Left renal cortex interstitium (tissue), 4 donors: ENCODE measurements around the gene PHGDH. TPM values are rescaled to one million over a fixed set of nuclear protein-coding genes. Genes with fewer than 3 reads are reported as not detected.
"Not testable (repeated sequence)": the region's sequence is repeated elsewhere in the genome, so short reads cannot be mapped to it uniquely, and the experiment has no call there.

ENCODE experiments used
- DNase-seq, 4 donors: peaks; one replicate each; pipeline ENCODE4 v3.0.0-alpha.2; 2013; ENCODE audit warnings: low read depth in 4 of 4, low spot score in 2 of 4, missing footprints in 1 of 4
- polyA plus RNA-seq, 4 donors: library from polyadenylated mRNA; unstranded; fragments of 120-200 nt; gene quantifications; one replicate each; pipeline ENCODE4 v1.2.1, GENCODE V29; 2013; ENCODE audit not compliant: insufficient read length in 4 of 4

PHGDH gene
- polyA plus RNA-seq, 4 donors, result 238 to 270 (median 250) TPM

DNA sequence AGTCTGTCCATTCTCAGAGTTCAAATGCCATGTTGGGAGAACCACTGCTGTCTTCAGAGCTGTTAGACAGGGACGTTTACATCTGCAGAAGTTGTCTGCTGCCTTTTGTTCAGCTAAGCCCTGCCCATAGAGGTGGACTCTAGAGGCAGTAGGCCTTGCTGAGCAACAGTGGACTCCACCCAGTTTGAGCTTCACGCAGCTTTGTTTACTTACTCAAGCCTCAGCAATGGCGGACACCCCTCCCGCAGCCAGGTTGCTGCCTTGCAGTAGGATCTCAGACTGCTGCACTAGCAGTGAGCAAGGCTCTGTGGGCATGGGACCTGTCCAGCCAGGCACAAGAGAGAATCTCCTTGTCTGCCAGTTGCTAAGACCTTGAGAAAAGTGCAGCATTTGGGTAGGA, 14.9 kb upstream of the PHGDH start:
- not testable (repeated sequence) for DNase-seq

DNA sequence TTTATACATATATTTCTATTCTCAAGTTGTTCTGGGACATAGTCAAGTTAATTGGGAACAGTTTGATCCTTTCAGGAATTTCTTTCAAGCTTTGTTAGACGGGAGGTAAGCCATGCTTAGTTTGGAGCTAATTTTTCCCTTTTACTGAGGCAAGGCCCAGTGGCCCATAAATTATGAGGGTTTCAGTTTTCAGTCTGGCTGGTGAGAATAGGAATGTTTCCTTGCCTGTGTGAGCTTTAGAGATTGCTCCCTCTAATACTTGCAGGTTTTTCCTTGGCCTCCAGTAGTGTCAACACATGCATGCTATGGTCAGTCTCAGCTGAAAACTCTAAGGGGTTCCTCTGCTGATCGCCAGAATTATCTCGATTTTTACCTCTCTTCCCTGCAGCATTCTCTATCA, 14.1 kb upstream of the PHGDH start:
- DNase-seq, result no peak

DNA sequence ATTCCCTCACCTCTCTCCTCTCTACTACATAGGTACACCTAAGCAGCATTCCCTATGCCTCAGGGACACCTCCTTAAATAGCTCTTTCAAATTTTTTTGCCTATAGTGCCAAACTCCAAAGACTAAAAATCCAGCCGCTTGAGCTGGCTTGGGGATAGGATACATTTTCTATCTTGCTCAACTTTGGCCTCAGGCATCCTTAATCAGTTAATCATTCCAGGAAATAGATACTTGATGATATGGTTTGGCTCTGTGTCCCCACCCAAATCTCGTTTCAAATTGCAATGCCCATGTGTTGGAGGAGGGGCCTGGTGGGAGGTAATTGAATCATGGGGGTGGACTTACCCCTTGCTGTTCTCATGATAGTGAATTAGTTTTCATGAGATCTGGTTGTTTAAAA, 11.4 kb upstream of the PHGDH start:
- no peak for DNase-seq

DNA sequence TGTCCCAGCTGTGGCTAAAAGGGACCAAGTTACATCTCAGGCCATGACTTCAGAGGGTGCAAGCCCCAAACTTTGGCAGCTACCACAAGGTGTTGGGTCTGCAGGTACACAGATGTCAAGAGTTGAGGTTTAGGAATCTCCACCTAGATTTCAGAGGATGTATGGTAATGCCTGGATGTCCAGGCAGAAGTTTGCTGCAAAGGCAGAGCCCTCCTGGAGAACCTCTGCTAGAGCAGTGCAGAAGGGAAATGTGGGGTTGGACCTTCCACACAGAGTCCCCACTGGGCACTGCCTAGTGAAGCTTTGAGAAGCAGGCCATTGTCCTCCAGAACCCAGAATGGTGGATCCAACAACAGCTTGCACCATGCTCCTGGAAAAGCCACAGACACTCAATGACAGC, 10.1 kb upstream of the PHGDH start:
- no peak for DNase-seq

DNA sequence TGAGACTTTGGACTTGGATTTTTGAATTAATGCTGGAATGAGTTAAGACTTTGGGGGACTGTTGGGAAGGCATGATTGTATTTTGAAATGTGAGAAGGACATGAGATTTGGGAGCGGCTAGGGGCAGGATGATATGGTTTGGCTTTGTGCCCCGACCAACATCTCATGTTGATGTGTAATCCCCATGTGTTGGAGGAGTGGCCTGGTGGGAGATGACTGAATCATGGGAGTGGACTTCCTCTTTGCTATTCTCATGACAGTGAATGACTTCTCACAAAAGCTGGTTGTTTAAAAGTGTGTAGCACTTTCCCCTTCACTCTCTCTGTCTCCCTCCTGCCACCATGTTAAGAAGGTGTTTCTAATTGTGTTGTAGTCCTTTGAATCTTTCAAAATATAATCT, 9.3 kb upstream of the PHGDH start:
- DNase-seq, result no peak

DNA sequence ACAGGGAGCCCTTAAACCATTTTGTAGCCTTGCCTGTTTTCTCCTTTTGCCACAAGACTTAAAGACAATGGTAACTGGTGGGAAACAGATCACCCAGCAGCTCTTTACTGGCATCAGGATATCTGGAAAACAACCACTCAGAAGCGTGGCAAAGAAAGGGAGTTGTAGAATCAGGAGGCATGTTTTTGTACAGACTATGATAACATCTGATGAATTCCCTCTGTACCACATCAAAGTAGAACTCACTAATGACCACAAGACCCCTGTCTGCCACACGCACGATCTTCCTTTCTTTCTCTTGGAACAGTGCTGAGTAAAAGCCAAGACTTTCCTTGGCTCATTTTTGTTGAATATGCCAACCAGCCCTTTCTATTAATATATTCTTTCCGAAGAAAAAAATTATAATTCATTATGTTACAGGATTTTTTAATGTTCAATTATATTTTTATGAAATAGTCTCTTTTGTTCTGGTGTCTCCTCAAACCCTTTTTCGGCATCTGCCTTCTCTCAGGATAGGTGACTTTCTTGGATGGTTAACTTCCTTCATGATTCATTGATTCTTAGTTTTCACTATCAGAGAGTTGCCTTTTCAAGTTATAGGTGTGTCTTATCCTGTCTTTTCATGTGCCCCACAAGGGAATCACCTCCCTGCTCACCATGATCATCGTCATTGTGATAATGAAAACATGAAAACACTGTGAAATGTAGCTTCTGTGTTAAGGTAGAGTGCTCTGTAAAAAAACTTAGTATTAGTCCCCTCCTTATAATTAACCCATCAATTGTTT, 7.9 kb upstream of the PHGDH start:
- no peak for DNase-seq

DNA sequence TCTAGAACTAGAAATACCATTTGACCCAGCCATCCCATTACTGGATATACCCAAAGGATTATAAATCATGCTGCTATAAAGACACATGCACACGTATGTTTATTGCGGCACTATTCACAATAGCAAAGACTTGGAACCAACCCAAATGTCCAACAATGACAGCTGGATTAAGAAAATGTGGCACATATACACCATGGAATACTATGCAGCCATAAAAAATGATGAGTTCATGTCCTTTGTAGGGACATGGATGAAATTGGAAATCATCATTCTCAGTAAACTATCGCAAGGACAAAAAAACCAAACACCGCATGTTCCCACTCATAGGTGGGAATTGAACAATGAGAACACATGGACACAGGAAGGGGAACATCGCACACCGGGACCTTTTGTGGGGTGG, 5.1 kb upstream of the PHGDH start:
- not testable (repeated sequence) for DNase-seq

DNA sequence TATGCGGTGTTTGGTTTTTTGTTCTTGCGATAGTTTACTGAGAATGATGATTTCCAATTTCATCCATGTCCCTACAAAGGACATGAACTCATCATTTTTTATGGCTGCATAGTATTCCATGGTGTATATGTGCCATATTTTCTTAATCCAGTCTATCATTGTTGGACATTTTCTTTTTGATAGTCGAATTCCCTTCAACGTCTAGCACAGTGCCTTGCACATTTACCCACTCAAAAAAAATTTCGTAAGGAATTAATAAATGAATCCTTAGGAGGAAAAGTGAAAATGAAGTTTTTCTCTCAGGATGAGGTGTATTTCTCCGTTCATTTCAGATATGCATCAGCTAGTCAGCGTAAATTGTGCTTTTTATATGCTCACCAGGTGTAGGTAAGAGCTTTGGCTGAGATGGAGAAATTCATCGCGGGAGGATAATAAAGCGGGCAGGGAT, 354 bp upstream of the PHGDH start:
- not testable (repeated sequence) for DNase-seq

DNA sequence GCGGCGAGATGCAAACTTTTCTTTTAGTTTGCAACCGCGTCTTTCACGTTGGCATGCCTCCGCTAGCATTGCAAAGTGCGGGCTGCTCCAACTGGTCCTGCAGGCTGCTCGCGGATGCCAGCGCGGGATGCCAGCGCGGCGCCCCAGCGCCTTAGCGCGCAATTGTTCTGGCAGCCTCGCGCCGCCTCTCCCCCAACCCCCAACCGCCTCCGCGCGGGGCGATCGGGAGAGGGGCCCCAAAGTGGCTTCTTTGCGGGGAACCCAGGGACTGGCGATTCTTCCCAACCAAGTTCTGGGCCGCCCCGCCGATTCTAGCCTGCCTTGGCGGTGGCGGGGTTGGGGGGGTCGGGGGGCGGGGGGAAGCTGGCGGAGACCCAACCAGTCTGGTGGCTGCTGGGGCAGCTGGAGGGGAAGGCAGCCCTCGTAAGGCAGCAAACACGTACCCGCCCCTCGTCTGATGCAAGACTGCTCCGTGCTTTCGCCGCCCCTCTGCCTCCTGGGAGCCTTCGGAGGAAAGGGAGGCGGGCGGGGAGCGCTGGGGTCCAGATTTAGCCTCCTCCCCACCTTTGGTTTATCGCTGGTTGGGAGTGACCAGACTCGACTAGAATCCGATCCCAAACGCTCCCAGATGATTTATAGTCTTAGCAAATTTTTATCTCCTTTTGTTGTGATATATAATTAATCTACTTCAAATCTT, 756 bp downstream of the PHGDH start:
- DNase-seq, result peak; percentile 46 to 67 (median 63)

DNA sequence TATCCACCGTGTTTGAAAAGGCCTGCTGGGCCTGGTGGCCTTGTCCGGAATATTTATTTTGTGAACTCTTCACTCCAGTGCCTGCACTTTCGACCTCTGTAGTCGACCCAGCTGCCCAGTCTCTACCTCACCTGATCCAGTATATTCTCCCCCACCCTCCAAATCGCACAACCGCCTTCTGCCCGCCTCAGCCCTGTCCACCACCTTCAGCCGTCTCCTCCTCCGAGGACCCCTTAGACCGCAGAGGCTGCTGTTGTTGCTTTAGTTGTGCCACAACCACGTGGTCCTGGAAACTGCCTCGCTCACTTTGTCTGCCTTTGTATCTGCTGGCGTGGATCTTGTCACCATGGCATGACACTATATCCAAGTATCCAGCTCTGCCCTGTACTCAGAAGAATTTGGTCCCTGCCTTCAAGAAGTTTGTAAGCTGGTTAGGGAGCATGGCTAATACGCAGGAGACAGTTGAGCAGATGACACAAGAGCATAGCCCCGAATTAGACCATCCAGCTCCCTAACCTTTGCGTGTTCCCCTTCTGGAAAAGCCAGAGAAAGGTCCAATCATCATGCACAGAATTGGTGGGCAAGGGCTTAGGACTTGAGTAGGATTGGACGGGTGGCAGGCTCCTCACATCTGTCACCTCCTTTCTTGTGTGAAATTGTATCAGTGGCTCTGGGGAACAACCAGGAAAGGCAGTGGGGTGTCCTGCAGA, 1.5 kb downstream of the PHGDH start:
- DNase-seq, result peak in 2 of 4 donors; percentile 29 to 56

DNA sequence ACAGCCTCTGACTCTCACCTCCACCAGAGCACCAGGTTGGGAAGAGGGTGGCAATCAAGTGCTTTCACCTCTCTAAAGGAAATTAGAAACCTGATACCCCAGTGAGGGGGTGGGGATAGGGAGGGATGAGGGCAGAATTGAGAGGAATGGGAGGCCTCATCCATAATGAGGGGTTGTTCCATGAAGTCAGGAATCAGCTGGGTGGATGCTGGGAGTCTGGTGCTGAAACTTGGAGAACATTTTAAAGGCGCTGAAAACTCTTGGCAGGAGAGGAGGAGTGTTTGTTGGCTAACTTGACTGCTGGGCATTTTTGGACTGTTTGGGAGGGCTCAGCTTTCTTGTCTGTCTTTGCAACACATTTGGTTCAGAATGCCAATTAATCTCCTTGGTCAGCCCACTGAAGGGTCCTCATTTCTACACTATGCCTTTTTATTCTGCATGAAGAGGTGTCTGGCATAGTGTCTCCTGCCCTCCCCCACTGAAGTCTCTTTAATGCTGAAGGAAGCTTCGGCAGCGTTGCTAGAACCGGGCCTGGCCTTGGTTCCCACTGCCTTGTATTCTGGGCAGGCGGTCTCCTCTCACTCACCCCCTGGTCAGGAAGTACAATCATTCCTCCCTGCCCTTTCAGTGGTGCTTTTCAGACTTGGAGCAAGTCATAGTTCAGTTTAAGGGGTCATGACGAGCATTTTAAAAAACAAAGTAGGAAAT, 2.2 kb downstream of the PHGDH start:
- peak in 2 of 4 donors; percentile 29 to 36 for DNase-seq

DNA sequence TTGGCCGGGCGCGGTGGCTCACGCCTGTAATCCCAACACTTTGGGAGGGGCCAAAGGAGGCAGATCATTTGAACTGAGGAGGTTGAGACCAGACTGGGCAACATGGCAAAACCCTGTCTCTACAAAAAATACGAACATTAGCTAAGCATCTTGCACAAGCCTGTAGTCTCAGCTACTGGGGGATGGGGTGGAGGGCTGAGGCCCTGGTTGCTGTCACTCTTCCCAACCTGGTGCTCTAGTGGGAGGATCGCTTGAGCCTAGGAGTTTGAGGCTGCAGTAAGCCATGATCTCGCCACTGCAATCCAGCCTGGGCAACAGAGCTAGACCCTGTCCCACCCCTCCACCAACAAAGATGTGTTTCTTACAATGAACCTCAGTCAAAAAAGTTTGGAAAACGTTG, 2.8 kb downstream of the PHGDH start:
- no peak for DNase-seq

DNA sequence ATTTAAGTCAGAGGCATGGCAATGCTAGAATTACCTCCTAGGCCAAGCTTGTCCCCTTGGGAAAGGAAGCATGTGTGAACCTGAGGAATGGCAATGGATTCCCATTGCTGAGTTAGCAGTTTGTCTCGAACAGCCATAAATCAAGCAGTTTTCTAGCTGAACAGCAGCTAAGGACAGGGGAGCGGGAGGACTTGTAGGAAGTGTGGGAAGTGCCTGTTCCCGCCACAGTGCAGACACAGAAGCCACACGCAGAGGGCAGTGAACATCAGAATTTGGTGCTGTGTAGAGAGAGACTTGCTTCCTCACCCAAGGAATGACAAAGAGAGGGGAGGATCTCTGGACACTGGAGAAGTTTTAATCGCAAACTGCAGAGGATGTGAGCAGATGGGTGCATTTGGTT, 3.8 kb downstream of the PHGDH start:
- DNase-seq, result peak; percentile 59 to 71 (median 64)

DNA sequence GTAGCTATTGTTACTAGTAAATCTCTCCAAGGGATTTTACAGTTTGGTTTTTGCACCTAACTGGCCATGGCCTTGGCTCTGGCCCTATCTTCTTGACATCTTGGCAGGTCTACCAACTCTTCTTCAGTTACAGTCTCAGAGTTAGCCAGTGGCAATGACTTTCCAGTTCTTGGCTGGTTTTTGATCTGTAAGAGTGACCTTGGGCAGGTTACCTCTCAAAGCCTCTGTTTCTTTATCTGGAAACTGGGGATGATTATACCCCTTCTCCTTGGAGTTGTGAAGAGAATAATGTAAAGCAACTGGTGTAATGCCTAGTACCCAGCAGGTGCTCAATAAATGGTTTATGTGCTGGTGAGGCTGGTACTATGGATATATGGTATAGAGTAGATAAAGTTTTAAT, 6.7 kb downstream of the PHGDH start:
- no peak for DNase-seq

DNA sequence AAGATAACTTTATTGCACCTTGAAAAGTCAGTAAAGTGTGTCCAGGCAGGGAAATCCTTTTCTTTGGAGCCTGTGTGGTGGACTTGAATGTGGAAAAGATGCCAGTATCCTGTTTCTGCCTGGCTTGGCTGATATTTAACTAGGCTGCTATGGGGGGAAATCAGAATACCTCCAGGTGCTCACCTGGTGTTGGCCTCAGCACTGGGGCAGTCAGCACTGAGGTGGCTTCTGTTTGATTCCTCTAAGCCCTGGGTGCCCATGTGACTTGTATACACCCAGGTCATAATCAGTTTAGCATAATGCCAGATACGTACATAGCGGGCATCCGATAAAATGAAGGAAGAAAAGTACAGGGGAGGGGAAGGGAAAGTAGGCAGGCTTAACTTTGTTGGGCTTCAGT, 7.2 kb downstream of the PHGDH start:
- DNase-seq, result no peak

DNA sequence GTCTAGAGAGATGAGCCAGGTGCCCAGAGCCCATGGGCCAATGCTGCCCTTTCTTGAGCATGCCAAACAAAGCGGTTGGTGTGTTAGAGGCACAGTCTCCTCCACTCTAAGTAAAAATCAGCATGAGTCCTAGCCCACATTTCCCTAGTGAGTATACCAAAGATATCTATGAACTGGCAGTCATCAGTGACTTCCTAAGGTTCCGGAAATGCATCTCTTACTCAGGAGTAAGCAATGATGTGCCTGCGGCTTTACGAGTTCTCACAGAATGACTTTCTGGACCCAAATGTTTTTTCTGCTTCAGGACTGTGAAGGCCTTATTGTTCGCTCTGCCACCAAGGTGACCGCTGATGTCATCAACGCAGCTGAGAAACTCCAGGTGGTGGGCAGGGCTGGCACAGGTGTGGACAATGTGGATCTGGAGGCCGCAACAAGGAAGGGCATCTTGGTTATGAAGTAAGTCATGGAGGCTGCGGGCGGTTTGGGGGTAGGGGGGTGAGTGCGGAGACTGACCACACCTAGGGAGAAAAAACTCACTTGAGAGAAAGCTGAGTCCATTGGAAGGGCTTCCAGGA, 9.2 kb downstream of the PHGDH start:
- DNase-seq, result no peak

DNA sequence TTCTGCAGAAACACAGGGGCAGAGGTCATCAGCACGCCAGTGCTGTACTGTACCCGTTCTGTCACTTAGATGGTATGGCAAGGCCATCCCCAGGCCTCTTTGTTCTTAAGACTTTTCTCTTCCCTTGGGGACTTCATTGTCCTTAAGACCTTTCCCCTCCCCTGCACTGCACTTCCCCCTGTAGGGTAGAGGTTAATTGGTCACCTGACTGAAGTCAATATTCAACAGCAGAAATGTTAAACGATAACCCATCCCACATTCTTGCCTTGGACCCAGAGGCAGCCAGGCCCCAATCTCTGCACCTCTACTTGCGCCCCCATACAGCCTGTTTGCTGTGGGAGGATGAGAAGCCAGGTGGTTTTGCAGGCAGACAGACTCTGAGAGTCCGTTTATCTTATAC, 10.2 kb downstream of the PHGDH start:
- no peak for DNase-seq

DNA sequence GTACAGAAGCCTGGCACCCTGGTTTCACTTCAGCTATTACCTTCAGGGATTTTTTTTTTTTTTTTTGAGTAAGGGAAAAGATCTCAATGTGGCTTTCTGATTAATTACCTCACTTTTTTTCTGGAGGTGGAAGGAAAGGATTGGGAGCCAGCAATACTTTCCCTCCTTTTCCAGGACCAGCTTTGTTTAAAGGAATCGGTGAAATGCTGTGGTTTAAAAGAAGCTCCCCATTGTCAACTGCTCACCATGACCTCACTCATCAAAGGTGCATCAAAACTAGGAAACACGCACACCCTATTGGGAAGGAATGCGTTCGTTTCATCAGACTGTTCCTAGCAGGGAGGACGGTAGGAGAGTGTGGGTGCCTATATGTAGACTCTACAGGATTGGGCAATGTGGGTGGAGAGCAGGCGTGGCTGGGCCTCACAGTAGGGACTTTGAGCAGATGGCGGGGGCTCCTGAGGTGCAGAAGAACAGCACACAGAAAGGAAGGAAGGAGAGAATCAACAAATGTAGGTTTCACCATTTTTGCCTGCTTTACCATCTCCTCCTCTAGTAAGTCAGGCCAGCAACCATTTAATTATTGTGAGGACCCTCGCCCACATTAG, 13.0 kb downstream of the PHGDH start:
- DNase-seq, result no peak

DNA sequence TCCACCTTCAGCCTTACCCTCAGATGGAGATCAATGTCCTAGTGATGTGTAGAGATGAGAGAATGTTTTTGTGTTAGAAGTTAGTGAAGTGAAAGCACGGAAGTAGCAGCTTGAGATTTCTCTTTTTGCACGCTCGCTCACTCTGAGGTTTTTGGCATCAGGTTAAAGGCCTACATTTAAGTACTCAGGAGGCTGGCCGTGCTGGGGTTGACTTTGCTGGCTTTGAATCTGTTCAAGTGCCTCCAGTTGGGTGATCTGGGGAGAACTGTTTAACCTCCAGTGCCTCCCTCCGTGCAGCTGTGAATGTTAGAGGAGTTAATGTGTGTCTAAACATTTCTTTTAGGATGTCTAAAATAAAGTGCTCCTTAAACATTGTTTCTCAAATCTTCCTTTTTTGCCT, 13.9 kb downstream of the PHGDH start:
- DNase-seq, result no peak

DNA sequence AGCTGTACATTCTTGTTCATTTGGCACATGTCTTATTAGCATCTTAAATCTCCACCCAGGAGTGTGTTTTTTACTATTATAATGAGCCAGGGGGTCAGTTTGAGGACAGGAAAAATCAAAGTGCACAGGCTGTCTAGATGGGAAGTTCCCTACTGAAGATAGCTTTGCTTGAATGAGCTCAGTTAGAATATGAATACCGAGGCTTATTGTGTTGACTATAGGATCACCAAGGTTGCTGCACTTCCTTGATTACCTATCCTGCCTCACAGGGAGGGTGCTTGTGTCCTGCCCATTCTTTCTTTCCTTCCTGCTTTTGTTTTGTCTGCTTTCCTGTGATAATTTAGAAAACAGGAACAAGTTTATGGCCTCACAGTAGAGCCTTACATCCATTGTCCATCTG, 16.3 kb downstream of the PHGDH start:
- DNase-seq, result no peak
